ENCODE measurements around the gene ANKRD31. TPM values are rescaled to one million over a fixed set of nuclear protein-coding genes. Genes with fewer than 3 reads are reported as not detected.

The ANKRD31 gene
- total RNA-seq, 1 donor from 2014 or later, result 0.07 TPM

DNA sequence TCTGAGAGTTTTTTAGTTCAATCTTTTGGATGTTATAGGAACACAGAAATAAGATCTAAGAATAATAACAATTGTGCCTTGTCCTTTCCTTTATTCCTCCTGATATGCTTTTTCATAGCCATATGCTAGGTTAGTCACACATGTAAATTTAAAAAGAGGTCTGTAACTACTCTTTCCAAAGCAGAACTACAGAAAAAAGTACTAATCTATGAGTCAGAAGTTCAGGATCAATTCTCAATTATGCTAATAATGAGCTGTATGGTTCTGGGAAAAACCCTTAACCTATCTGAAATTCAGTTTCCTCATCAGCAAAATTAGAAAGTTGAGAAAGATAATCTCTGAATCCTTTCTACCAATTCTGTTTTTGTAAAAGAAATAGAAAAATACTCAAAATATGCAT lies 44.4 kb downstream of the ANKRD31 start:
- TF ChIP-seq CTCF (IDR thresholded peaks at IDR 0.05; ENCODE audit: insufficient read depth, low read depth, low read length) (no peak), EZH2 (IDR thresholded peaks at IDR 0.05; ENCODE audit: insufficient read depth, low read length) (no peak)
- Histone ChIP-seq H3K4me2 (ENCODE audit: low read length) (no peak overlapping the region), H3K4me3 (ENCODE audit: insufficient read depth, low read depth, low read length) (no peak overlapping the region), H3K9ac (ENCODE audit: low read length) (no peak overlapping the region), H3K9me3 (ENCODE audit: insufficient read depth, low read depth, low read length) (no peaks in the 10 kb centered on the region), H3K27me3 (ENCODE audit: insufficient read depth, low read length) (no peaks in the 10 kb centered on the region), H3K4me1 (ENCODE audit: insufficient read depth, low read length) (no peaks in the 10 kb centered on the region), H4K20me1 (ENCODE audit: insufficient read depth, low read length) (no peaks in the 10 kb centered on the region), H3K36me3 (ENCODE audit: insufficient read depth, low read length) (no peaks in the 10 kb centered on the region), H3K27ac (ENCODE audit: low read depth, low read length) (no peak overlapping the region), H3K79me2 (ENCODE audit: insufficient read depth, low read length) (no peaks in the 10 kb centered on the region), H2AFZ (ENCODE audit: low read depth, low read length) (no peak overlapping the region)
- DNase-seq (ENCODE audit: low read depth), result no peak
- no peak overlapping the region for H3K4me3 Mint-ChIP-seq (ENCODE audit: unreplicated experiment)
- no peaks in the 10 kb centered on the region for H3K36me3 Mint-ChIP-seq (ENCODE audit: low read depth, unreplicated experiment)
- no peaks in the 10 kb centered on the region for H3K27me3 Mint-ChIP-seq (ENCODE audit: low read depth, unreplicated experiment)
- no peaks in the 10 kb centered on the region for H3K9me3 Mint-ChIP-seq (ENCODE audit: unreplicated experiment)
- FAIRE-seq, result no peak
- H3K27ac Mint-ChIP-seq (ENCODE audit: unreplicated experiment), result no peak overlapping the region
- peaks cover 1% of the 10 kb centered on the region for H3K4me1 Mint-ChIP-seq (ENCODE audit: low read depth, unreplicated experiment)

GRCh38 chr5:75190227-75190626 lies 46.5 kb downstream of the ANKRD31 start:
- Mint-ChIP-seq H3K4me3 (ENCODE audit: unreplicated experiment) (no peak overlapping the region), H3K27ac (ENCODE audit: unreplicated experiment) (no peak overlapping the region), H3K4me1 (ENCODE audit: low read depth, unreplicated experiment) (peaks cover 3% of the 10 kb centered on the region), H3K9me3 (ENCODE audit: unreplicated experiment) (no peaks in the 10 kb centered on the region), H3K27me3 (ENCODE audit: low read depth, unreplicated experiment) (no peaks in the 10 kb centered on the region), H3K36me3 (ENCODE audit: low read depth, unreplicated experiment) (no peaks in the 10 kb centered on the region)
- FAIRE-seq (no peak), DNase-seq (ENCODE audit: low read depth) (no peak)
- Histone ChIP-seq H2AFZ (ENCODE audit: low read depth, low read length) (no peak overlapping the region), H3K27me3 (ENCODE audit: insufficient read depth, low read length) (no peaks in the 10 kb centered on the region), H3K4me2 (ENCODE audit: low read length) (no peak overlapping the region), H4K20me1 (ENCODE audit: insufficient read depth, low read length) (no peaks in the 10 kb centered on the region), H3K4me3 (ENCODE audit: insufficient read depth, low read depth, low read length) (no peak overlapping the region), H3K79me2 (ENCODE audit: insufficient read depth, low read length) (no peaks in the 10 kb centered on the region), H3K27ac (ENCODE audit: low read depth, low read length) (no peak overlapping the region), H3K36me3 (ENCODE audit: insufficient read depth, low read length) (no peaks in the 10 kb centered on the region), H3K9ac (ENCODE audit: low read length) (no peak overlapping the region), H3K9me3 (ENCODE audit: insufficient read depth, low read depth, low read length) (no peaks in the 10 kb centered on the region), H3K4me1 (ENCODE audit: insufficient read depth, low read length) (no peaks in the 10 kb centered on the region)
- no peak for TF ChIP-seq EZH2 (IDR thresholded peaks at IDR 0.05; ENCODE audit: insufficient read depth, low read length)
- no peak for TF ChIP-seq CTCF (IDR thresholded peaks at IDR 0.05; ENCODE audit: insufficient read depth, low read depth, low read length)

DNA sequence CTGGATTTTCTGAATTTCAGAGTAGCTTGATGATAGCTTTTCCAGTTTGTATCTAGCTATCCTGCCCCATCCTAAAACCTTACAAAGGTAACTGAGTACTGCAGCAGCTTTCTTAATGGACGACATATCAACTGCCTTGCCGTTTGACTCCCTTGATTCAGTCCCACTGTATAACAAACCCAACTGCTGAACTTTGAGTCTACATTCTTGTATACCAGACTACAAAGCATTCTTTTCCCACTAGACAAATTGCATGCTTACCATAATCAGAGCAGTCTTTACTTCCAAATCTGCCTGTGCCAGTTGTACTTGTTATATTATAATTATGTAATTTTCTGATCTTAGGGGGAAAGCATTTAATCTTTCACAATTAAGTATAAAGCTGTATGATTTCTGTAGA lies 47.3 kb downstream of the ANKRD31 start:
- Mint-ChIP-seq H3K27me3 (ENCODE audit: low read depth, unreplicated experiment) (no peaks in the 10 kb centered on the region), H3K4me1 (ENCODE audit: low read depth, unreplicated experiment) (peaks cover 3% of the 10 kb centered on the region), H3K27ac (ENCODE audit: unreplicated experiment) (no peak overlapping the region), H3K9me3 (ENCODE audit: unreplicated experiment) (no peaks in the 10 kb centered on the region), H3K36me3 (ENCODE audit: low read depth, unreplicated experiment) (no peaks in the 10 kb centered on the region), H3K4me3 (ENCODE audit: unreplicated experiment) (no peak overlapping the region)
- Histone ChIP-seq H3K27ac (ENCODE audit: low read depth, low read length) (no peak overlapping the region), H3K4me3 (ENCODE audit: insufficient read depth, low read depth, low read length) (no peak overlapping the region), H3K9me3 (ENCODE audit: insufficient read depth, low read depth, low read length) (no peaks in the 10 kb centered on the region), H2AFZ (ENCODE audit: low read depth, low read length) (no peak overlapping the region), H4K20me1 (ENCODE audit: insufficient read depth, low read length) (no peaks in the 10 kb centered on the region), H3K27me3 (ENCODE audit: insufficient read depth, low read length) (no peaks in the 10 kb centered on the region), H3K4me2 (ENCODE audit: low read length) (no peak overlapping the region), H3K4me1 (ENCODE audit: insufficient read depth, low read length) (no peaks in the 10 kb centered on the region), H3K79me2 (ENCODE audit: insufficient read depth, low read length) (no peaks in the 10 kb centered on the region), H3K9ac (ENCODE audit: low read length) (no peak overlapping the region), H3K36me3 (ENCODE audit: insufficient read depth, low read length) (no peaks in the 10 kb centered on the region)
- DNase-seq (ENCODE audit: low read depth) (no peak), FAIRE-seq (no peak)
- no peak for TF ChIP-seq EZH2 (IDR thresholded peaks at IDR 0.05; ENCODE audit: insufficient read depth, low read length)
- no peak for TF ChIP-seq CTCF (IDR thresholded peaks at IDR 0.05; ENCODE audit: insufficient read depth, low read depth, low read length)

All from astrocyte (in vitro differentiated cells and primary cell).